Peyer's patch (tissue), 4 donors: ENCODE results near the gene TRMT44. TPM values are rescaled to one million over a fixed set of nuclear protein-coding genes. Genes with fewer than 3 reads are reported as not detected.

Experiments
- DNase-seq, 3 donors: peaks; one replicate each; pipeline ENCODE4 v3.0.0-alpha.2; 2017 to 2019
- H3K27ac ChIP-seq, 4 donors: fragments of 200-600 bp; sonication (generic); one replicate each; pipeline ENCODE4 v1.5.1; 2016 to 2019
- H3K27me3 ChIP-seq, 2 donors: fragments of 200-600 bp; sonication (generic); one replicate each; pipeline ENCODE4 v1.5.1; 2019
- H3K36me3 ChIP-seq, 3 donors: fragments of 200-600 bp; sonication (generic); one replicate each; pipeline ENCODE4 v1.5.1; 2016 to 2019
- H3K4me1 ChIP-seq, 4 donors: fragments of 200-600 bp; sonication (generic); one replicate each; pipeline ENCODE4 v1.5.1; 2016 to 2019
- H3K4me3 ChIP-seq, 4 donors: fragments of 200-600 bp; sonication (generic); 1 replicate in 3 of 4; 2 replicates in 1 of 4; pipeline ENCODE4 v1.5.1; 2016 to 2019; ENCODE audit warnings: mild to moderate bottlenecking in 1 of 4
- H3K9me3 ChIP-seq, 4 donors: fragments of 200-600 bp; sonication (generic); one replicate each; pipeline ENCODE4 v1.5.1; 2016 to 2019; ENCODE audit warnings: mild to moderate bottlenecking in 1 of 4
- CTCF ChIP-seq, 6 experiments: fragments of 450-650 bp in 4 of 6; fragments of 200-600 bp in 2 of 6; sonication (generic) in 1 of 6; IDR thresholded peaks; one replicate each; pipeline ENCODE4 v1.5.1; 2017 to 2019; ENCODE audit warnings: antibody characterized with exemption in 6 of 6, mild to moderate bottlenecking in 3 of 6, moderate library complexity in 1 of 6
- POLR2A ChIP-seq, 2 donors: fragments of 450-650 bp; IDR thresholded peaks; one replicate each; pipeline ENCODE4 v1.5.1; 2017; ENCODE audit warnings: antibody characterized with exemption in 2 of 2, mild to moderate bottlenecking in 2 of 2, moderate library complexity in 2 of 2
- total RNA-seq, 4 donors: library from RNA; depleted of rRNA; stranded (reverse); fragments of >200 nt; gene quantifications; one replicate each; pipeline ENCODE4 v1.1.0, GENCODE V29; 2016

The TRMT44 gene
- total RNA-seq, 4 donors from 2014 or later, result 16.8 to 31.6 (median 28.1) TPM

- DNase-seq, result no peak
- TF ChIP-seq CTCF (IDR thresholded peaks at IDR 0.05) (no peak), POLR2A (IDR thresholded peaks at IDR 0.05) (no peak)
These were observed 574 bp upstream of the TRMT44 start for GRCh38 chr4:8439914-8440491.

GRCh38 chr4:8441499-8442091 is 1.0 kb downstream of the TRMT44 start:
- H3K27ac ChIP-seq, result no peak overlapping the region
- no peak for DNase-seq
- no peaks in the 10 kb centered on the region for H3K9me3 ChIP-seq
- H3K4me1 ChIP-seq, result peaks cover 0 to 47% (median 14%) of the 10 kb centered on the region in 4 donors
- H3K27me3 ChIP-seq, result no peaks in the 10 kb centered on the region
- H3K4me3 ChIP-seq, result peak overlapping the region; percentile 86 to 100 (median 100)
- peaks cover 0 to 8% (median 0%) of the 10 kb centered on the region in 3 donors for H3K36me3 ChIP-seq
- TF ChIP-seq CTCF (IDR thresholded peaks at IDR 0.05) (no peak), POLR2A (IDR thresholded peaks at IDR 0.05) (no peak)

More at GRCh38 chr4:8439914-8440491, 574 bp upstream of the TRMT44 start:
- H3K4me3 ChIP-seq, result peak overlapping the region; percentile 86 to 100 (median 100)
- H3K4me1 ChIP-seq, result peaks cover 0 to 61% (median 20%) of the 10 kb centered on the region in 4 donors
- no peaks in the 10 kb centered on the region for H3K27me3 ChIP-seq
- no peaks in the 10 kb centered on the region for H3K9me3 ChIP-seq
- peak overlapping the region; percentile 78 to 98 (median 95) for H3K27ac ChIP-seq
- no peaks in the 10 kb centered on the region for H3K36me3 ChIP-seq

GRCh38 chr4:8442596-8443358 is 2.2 kb downstream of the TRMT44 start:
- no peak for DNase-seq
- Histone ChIP-seq H3K4me1 (peaks cover 0 to 38% (median 14%) of the 10 kb centered on the region in 4 donors), H3K9me3 (no peaks in the 10 kb centered on the region), H3K27me3 (no peaks in the 10 kb centered on the region), H3K4me3 (no peak overlapping the region), H3K36me3 (peaks cover 0 to 18% (median 0%) of the 10 kb centered on the region in 3 donors), H3K27ac (no peak overlapping the region)
- TF ChIP-seq POLR2A (IDR thresholded peaks at IDR 0.05) (no peak), CTCF (IDR thresholded peaks at IDR 0.05) (no peak)

GRCh38 chr4:8443801-8444200 is 3.2 kb downstream of the TRMT44 start:
- Histone ChIP-seq H3K4me3 (no peak overlapping the region), H3K27ac (no peak overlapping the region), H3K27me3 (no peaks in the 10 kb centered on the region), H3K9me3 (no peaks in the 10 kb centered on the region), H3K36me3 (peaks cover 0 to 28% (median 0%) of the 10 kb centered on the region in 3 donors), H3K4me1 (peaks cover 0 to 34% (median 14%) of the 10 kb centered on the region in 4 donors)
- TF ChIP-seq POLR2A (IDR thresholded peaks at IDR 0.05) (no peak), CTCF (IDR thresholded peaks at IDR 0.05) (no peak)
- DNase-seq, result no peak

- TF ChIP-seq CTCF (IDR thresholded peaks at IDR 0.05), result no peak
- no peak for TF ChIP-seq POLR2A (IDR thresholded peaks at IDR 0.05)
- H3K4me1 ChIP-seq, result peaks cover 0 to 23% (median 9%) of the 10 kb centered on the region in 4 donors
- peaks cover 0 to 46% (median 0%) of the 10 kb centered on the region in 3 donors for H3K36me3 ChIP-seq
- no peak for DNase-seq
- no peak overlapping the region for H3K27ac ChIP-seq
- no peaks in the 10 kb centered on the region for H3K9me3 ChIP-seq
- H3K4me3 ChIP-seq, result no peak overlapping the region
- no peaks in the 10 kb centered on the region for H3K27me3 ChIP-seq
These were observed 5.5 kb downstream of the TRMT44 start for GRCh38 chr4:8446122-8446521.
